AG10803 (cell line): ENCODE measurements around the gene LHFPL2.
"Not testable (repeated sequence)": the region's sequence is repeated elsewhere in the genome, so short reads cannot be mapped to it uniquely, and the experiment has no call there.

Experiments
- DNase-seq: peaks from one replicate; pipeline ENCODE4 v3.0.0; 2010; ENCODE audit warnings: low read depth
- H3K4me3 ChIP-seq: 2 replicates; pipeline ENCODE4 v1.5.1; 2011; ENCODE audit warnings: mild to moderate bottlenecking, low read length, control low read depth
- CTCF ChIP-seq: conservative IDR thresholded peaks from 2 replicates; pipeline ENCODE4 v1.5.1; 2011; ENCODE audit warnings: mild to moderate bottlenecking, low read length, control low read depth, inconsistent platforms

Gene LHFPL2, protein sequence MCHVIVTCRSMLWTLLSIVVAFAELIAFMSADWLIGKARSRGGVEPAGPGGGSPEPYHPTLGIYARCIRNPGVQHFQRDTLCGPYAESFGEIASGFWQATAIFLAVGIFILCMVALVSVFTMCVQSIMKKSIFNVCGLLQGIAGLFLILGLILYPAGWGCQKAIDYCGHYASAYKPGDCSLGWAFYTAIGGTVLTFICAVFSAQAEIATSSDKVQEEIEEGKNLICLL

GRCh38 chr5:78648359-78649210, at the start of gene LHFPL2:
Gene LHFPL2, minus strand, starts transcription at chr5:78648772. Its CDS starts 138,559 bp downstream, at chr5:78510213.
- peak; percentile 61 for DNase-seq
- TF ChIP-seq CTCF = no peak
- peak within 1 kb of the TSS; percentile 79 for H3K4me3 ChIP-seq

DNA sequence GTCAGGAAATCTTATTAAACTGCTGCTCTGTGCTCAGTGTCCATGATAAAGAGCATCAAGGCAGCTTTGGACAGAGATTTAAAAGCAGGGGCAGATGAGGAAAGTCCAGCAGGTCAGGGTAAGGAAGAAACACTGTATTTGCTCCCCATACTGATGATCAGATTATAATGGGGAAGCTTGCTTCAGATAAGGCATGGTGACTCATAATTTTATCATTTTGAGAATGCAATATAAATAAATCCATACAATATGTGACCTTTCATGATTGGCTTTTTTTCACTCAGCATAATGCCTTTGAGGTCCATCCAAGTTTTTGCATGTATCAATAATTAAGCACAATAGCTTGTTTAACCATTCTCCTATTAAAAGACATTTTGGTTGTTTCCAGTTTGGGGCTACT, 48.1 kb upstream of the LHFPL2 start:
- no peak for DNase-seq
- H3K4me3 ChIP-seq = no peak overlapping the region
- TF ChIP-seq CTCF = no peak

- H3K4me3 ChIP-seq, DNase-seq: not testable (repeated sequence)
Observed at GRCh38 chr5:78696052-78696451, 47.5 kb upstream of the LHFPL2 start.

- DNase-seq = no peak
- no peak for TF ChIP-seq CTCF
- H3K4me3 ChIP-seq = no peak overlapping the region
Observed at GRCh38 chr5:78693339-78693738, 44.8 kb upstream of the LHFPL2 start.

- DNase-seq = no peak
- H3K4me3 ChIP-seq = no peak overlapping the region
- no peak for TF ChIP-seq CTCF
Observed at GRCh38 chr5:78691084-78691960, 42.8 kb upstream of the LHFPL2 start.

GRCh38 chr5:78690253-78690972, 41.8 kb upstream of the LHFPL2 start:
- no peak overlapping the region for H3K4me3 ChIP-seq
- DNase-seq = no peak
- TF ChIP-seq CTCF = no peak
